Duodenal mucosa (tissue), 2 donors: ENCODE results near the gene BRD9.
"Not testable (repeated sequence)": the region's sequence is repeated elsewhere in the genome, so short reads cannot be mapped to it uniquely, and the experiment has no call there.

ENCODE experiments used
- H3K27ac ChIP-seq: one replicate; pipeline ENCODE4 v1.7.0; 2013; ENCODE audit warnings: low read depth, low read length
- H3K27me3 ChIP-seq, 2 donors: one replicate each; pipeline ENCODE4 v1.7.0; 2013; ENCODE audit warnings: low read length in 2 of 2, control low read depth in 1 of 2; ENCODE audit not compliant: insufficient read depth in 2 of 2, control insufficient read depth in 1 of 2
- H3K36me3 ChIP-seq, 2 donors: one replicate each; pipeline ENCODE4 v1.7.0; 2013; ENCODE audit warnings: low read length in 2 of 2, control low read depth in 1 of 2; ENCODE audit not compliant: insufficient read depth in 2 of 2, control insufficient read depth in 1 of 2
- H3K4me1 ChIP-seq, 2 donors: one replicate each; pipeline ENCODE4 v1.7.0; 2013; ENCODE audit warnings: low read length in 2 of 2, control low read depth in 1 of 2; ENCODE audit not compliant: insufficient read depth in 2 of 2, control insufficient read depth in 1 of 2
- H3K4me3 ChIP-seq, 2 donors: one replicate each; pipeline ENCODE4 v1.7.0; 2013; ENCODE audit warnings: low read length in 2 of 2, low read depth in 1 of 2
- H3K9ac ChIP-seq, 2 donors: one replicate each; pipeline ENCODE4 v1.7.0; 2013; ENCODE audit warnings: low read length in 2 of 2, low read depth in 1 of 2
- H3K9me3 ChIP-seq, 2 donors: one replicate each; pipeline ENCODE4 v1.7.0; 2013; ENCODE audit warnings: low read length in 2 of 2, control low read depth in 1 of 2; ENCODE audit not compliant: control insufficient read depth in 1 of 2

The BRD9 gene

DNA sequence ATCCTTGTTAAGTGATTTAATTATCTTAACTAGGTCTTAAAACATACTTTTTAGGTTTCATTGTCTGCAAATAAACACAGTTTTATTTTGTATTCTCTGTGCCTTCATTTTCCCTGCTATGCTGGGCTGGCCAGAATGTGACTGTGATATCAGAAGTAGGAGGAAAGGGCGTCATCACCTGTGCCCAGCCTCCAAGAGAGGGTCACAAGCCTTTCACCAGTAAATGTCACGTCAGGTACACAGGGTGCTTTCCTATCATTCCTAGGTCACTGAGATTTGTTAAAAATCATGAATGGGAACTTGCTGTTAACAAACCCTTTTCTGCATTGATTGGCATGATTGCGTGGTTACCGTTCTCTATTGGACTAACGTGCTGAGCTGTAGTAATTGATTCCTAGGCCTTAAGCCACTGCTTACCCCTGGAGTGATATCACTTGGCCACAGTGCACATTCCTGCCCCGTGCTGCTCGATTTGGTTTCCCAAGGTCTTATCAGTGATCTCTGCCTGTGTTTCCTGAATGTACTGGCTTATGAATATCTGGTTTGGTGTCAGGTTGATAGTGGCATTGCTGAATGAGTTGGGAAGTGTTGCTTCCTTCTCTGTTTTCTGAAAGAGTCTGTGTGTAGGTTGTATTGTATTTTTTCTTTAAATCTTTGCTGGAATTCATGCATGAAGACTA, 56.5 kb downstream of the BRD9 start:
- H3K9ac ChIP-seq, H3K4me1 ChIP-seq, H3K27ac ChIP-seq, H3K9me3 ChIP-seq, H3K27me3 ChIP-seq, H3K4me3 ChIP-seq, H3K36me3 ChIP-seq: not testable (repeated sequence)

GRCh38 chr5:834013-834412, 58.6 kb downstream of the BRD9 start:
- H3K27me3 ChIP-seq, H3K4me3 ChIP-seq, H3K9me3 ChIP-seq: not testable (repeated sequence)

DNA sequence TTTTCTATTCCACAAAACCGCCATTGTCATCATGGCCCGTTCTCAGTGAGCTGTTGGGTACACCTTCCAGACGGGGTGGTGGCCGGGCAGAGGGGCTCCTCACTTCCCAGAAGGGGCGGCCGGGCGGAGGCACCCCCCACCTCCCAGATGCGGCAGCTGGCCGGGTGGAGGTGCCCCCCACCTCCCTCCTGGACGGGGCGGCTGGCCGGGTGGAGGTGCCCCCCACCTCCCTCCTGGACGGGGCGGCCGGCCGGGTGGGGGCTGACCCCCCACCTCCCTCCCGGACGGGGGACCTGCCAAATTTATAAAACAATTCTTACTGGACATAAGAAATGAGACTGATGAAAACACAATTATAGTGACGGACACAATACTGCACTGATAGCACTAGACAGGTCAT, 64.4 kb downstream of the BRD9 start:
- H3K27ac ChIP-seq, H3K9ac ChIP-seq, H3K4me1 ChIP-seq, H3K4me3 ChIP-seq, H3K36me3 ChIP-seq, H3K27me3 ChIP-seq, H3K9me3 ChIP-seq: not testable (repeated sequence)

More at GRCh38 chr5:834013-834412, 58.6 kb downstream of the BRD9 start:
- not testable (repeated sequence) for H3K9ac ChIP-seq, H3K27ac ChIP-seq, H3K36me3 ChIP-seq, H3K4me1 ChIP-seq

DNA sequence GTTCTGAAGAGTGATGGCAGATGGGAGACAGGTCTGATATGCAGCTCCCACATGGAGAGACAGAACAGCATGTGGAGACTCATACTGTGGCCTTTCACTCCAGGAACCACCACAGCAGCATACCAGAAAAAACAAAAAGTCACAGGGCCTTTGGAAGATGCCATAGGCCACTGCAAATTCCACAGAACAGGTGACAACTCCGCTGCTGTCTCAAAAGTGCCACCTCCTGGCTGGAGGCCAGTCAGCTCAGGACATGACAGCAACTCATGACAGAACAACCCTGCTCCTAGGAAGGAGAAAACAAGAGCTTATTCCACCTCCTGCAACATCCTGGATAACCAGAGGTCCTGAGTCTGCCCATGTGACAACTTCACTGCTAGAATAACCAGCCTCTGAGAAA, 67.1 kb downstream of the BRD9 start:
- H3K36me3 ChIP-seq, H3K4me3 ChIP-seq, H3K27ac ChIP-seq, H3K27me3 ChIP-seq, H3K9me3 ChIP-seq, H3K4me1 ChIP-seq, H3K9ac ChIP-seq: not testable (repeated sequence)

- Histone ChIP-seq H3K27me3 (no peaks in the 10 kb centered on the region), H3K36me3 (no peaks in the 10 kb centered on the region), H3K4me1 (no peaks in the 10 kb centered on the region), H3K4me3 (no peak overlapping the region), H3K9me3 (no peaks in the 10 kb centered on the region), H3K9ac (no peak overlapping the region), H3K27ac (no peak overlapping the region)
Observed at GRCh38 chr5:821504-821903, 71.1 kb downstream of the BRD9 start.

- Histone ChIP-seq H3K36me3 (no peaks in the 10 kb centered on the region), H3K9ac (no peak overlapping the region), H3K9me3 (no peaks in the 10 kb centered on the region), H3K27me3 (no peaks in the 10 kb centered on the region), H3K4me3 (no peak overlapping the region), H3K4me1 (no peaks in the 10 kb centered on the region), H3K27ac (no peak overlapping the region)
Observed at GRCh38 chr5:820245-820644, 72.4 kb downstream of the BRD9 start.

DNA sequence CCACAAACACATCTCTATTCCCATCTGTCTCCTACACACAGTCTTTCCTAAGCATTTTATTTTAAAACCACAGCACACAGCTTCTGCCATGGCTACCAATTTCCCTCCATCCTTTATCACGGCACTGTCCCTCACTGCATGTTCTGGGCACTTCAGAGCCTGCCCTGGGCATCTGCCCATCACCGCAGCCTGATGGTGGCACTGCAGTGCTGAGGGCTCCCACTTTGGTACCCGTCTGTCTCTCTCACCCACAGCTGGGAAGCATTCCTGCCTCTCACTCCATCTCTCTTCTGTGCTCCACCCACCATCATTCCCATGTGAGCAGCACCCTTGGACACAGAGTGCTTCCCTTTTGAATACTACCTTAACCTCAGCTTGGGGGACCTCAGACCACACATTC, 73.5 kb downstream of the BRD9 start:
- H3K4me1 ChIP-seq: no peaks in the 10 kb centered on the region
- H3K4me3 ChIP-seq: no peak overlapping the region
- no peaks in the 10 kb centered on the region for H3K36me3 ChIP-seq
- H3K9me3 ChIP-seq: no peaks in the 10 kb centered on the region
- H3K27ac ChIP-seq: no peak overlapping the region
- no peak overlapping the region for H3K9ac ChIP-seq
- H3K27me3 ChIP-seq: no peaks in the 10 kb centered on the region

- H3K27ac ChIP-seq: no peak overlapping the region
- no peaks in the 10 kb centered on the region for H3K36me3 ChIP-seq
Observed at GRCh38 chr5:816176-816575, 76.4 kb downstream of the BRD9 start.

DNA sequence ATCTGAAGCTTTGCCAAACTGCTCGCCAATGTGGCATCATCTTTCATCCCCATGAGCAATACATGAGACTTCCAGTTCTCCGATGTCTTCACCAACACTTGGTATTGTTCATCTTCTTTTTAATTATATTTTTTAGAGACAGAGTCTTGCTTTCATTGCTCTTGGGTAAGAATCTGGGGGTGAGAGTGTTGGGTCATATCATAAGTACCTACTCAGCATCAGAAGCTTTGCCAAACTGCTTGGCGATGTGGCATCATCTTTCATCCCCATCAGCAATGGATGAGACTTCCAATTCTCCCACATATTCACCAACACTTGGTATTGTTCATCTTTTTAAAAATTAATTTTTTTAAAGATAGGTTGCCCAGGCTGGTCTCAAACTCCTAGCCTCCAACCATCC, 77.2 kb downstream of the BRD9 start:
- no peak overlapping the region for H3K4me3 ChIP-seq
- no peaks in the 10 kb centered on the region for H3K27me3 ChIP-seq
- no peaks in the 10 kb centered on the region for H3K36me3 ChIP-seq
- no peaks in the 10 kb centered on the region for H3K9me3 ChIP-seq
- no peaks in the 10 kb centered on the region for H3K4me1 ChIP-seq
- H3K27ac ChIP-seq: no peak overlapping the region
- no peak overlapping the region for H3K9ac ChIP-seq

More at GRCh38 chr5:816176-816575, 76.4 kb downstream of the BRD9 start:
- Histone ChIP-seq H3K4me1 (no peaks in the 10 kb centered on the region), H3K9me3 (no peaks in the 10 kb centered on the region), H3K9ac (no peak overlapping the region), H3K4me3 (no peak overlapping the region), H3K27me3 (no peaks in the 10 kb centered on the region)
